NCI-H2107 (cell line): ENCODE measurements around the gene SLX1A.
"Not testable (repeated sequence)": the region's sequence is repeated elsewhere in the genome, so short reads cannot be mapped to it uniquely, and the experiment has no call there.

Experiments used
- DNase-seq: peaks from one replicate; lab custom pipeline; 2025; lab: John Stamatoyannopoulos, UW

The SLX1A gene

GRCh38 chr16:30184096-30184890 lies 9.4 kb upstream of the SLX1A start:
- DNase-seq = no peak

GRCh38 chr16:30184891-30185682 lies 8.6 kb upstream of the SLX1A start:
- DNase-seq = no peak

GRCh38 chr16:30185683-30186421 lies 7.8 kb upstream of the SLX1A start:
- DNase-seq = no peak

GRCh38 chr16:30186444-30186781 lies 7.3 kb upstream of the SLX1A start:
- DNase-seq = no peak

GRCh38 chr16:30186782-30187555 lies 6.7 kb upstream of the SLX1A start:
- DNase-seq = no peak

GRCh38 chr16:30187556-30187865 lies 6.2 kb upstream of the SLX1A start:
- no peak for DNase-seq

GRCh38 chr16:30187971-30188561 lies 5.6 kb upstream of the SLX1A start:
- DNase-seq = no peak

GRCh38 chr16:30191158-30191557 lies 2.5 kb upstream of the SLX1A start:
- not testable (repeated sequence) for DNase-seq

GRCh38 chr16:30193098-30193497 lies 577 bp upstream of the SLX1A start:
- DNase-seq = not testable (repeated sequence)

- DNase-seq = not testable (repeated sequence)
These were observed 674 bp downstream of the SLX1A start for GRCh38 chr16:30194172-30194925.

GRCh38 chr16:30197001-30197400 lies 3.3 kb downstream of the SLX1A start:
- not testable (repeated sequence) for DNase-seq

GRCh38 chr16:30199049-30199448 lies 5.4 kb downstream of the SLX1A start, which contains the start of gene SULT1A3:
Gene SULT1A3 (plus strand): TSS chr16:30199255. CDS start chr16:30200729, 1,474 bp downstream.
- DNase-seq = not testable (repeated sequence)

GRCh38 chr16:30199608-30200343 lies 6.1 kb downstream of the SLX1A start:
- not testable (repeated sequence) for DNase-seq

GRCh38 chr16:30205541-30206236 lies 12.0 kb downstream of the SLX1A start:
- DNase-seq = not testable (repeated sequence)

- not testable (repeated sequence) for DNase-seq
These were observed 12.6 kb downstream of the SLX1A start for GRCh38 chr16:30206252-30206651.

GRCh38 chr16:30207063-30207704 lies 13.5 kb downstream of the SLX1A start:
- DNase-seq = not testable (repeated sequence)

GRCh38 chr16:30209032-30209431 lies 15.4 kb downstream of the SLX1A start:
- not testable (repeated sequence) for DNase-seq

GRCh38 chr16:30211414-30211813 lies 17.7 kb downstream of the SLX1A start:
- DNase-seq = not testable (repeated sequence)

GRCh38 chr16:30217082-30217481 lies 23.4 kb downstream of the SLX1A start:
- not testable (repeated sequence) for DNase-seq
